ENCODE measurements around the gene UBE2E2.

GRCh38 chr3:23376516-23377248 is 173.6 kb downstream of the UBE2E2 start:
- TF ChIP-seq EZH2phosphoT487 (IDR thresholded peaks at IDR 0.05; ENCODE audit: insufficient read depth, low read depth) (no peak), EZH2 (IDR thresholded peaks at IDR 0.05; ENCODE audit: insufficient read depth, poor library complexity, severe bottlenecking) (no peak)
